MM.1S (cell line): Measurements from ENCODE around the gene PLD4.

ENCODE experiments used
- EZH2 ChIP-seq: fragments of 300-600 bp; sonication (generic); optimal IDR thresholded peaks from 2 replicates; pipeline ENCODE3; 2017; ENCODE audit warnings: low read depth, mild to moderate bottlenecking, antibody characterized with exemption, low read length, mixed read lengths
- EZH2phosphoT487 ChIP-seq: fragments of 300-600 bp; sonication (generic); IDR thresholded peaks from 2 replicates; pipeline ENCODE4 v1.6.1; 2018; ENCODE audit warnings: antibody characterized with exemption, low read length
- TF ChIP-seq, protein P1 (sequence below): fragments of 300-600 bp; sonication (generic); IDR thresholded peaks from 2 replicates; pipeline ENCODE4 v1.5.1; 2016; ENCODE audit warnings: antibody characterized with exemption, low read length, mixed read lengths

DNA sequence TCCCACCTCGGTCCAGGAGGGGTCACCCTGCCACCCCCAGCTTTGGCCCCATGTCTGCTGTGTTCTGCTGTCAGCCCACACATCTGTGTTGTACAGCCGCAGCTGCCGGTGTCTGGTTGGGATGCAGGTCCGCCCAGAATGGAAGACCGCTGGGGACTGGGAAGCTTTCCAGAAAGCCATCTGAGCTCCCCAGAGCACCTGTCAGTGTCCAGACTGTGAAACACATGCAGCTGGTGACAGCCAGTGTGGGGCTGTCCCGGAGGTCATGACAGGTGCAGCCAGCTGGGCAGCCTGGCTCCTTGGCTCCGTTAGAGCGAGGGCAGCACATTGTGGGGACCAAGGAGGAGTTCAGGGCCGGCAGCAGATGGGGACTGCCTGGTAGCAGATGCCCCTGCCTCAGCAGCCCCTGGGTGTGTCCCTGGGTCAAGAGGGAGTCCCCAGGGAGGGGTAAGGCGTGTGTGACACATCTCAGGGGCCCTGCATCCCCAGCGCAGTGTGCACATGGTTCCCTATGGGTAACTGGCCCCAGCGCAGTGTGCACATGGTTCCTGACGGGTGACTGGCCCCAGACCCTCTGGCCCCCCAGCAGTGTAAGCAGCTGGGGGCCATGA lies 43.2 kb upstream of the PLD4 start:
- no peak for TF ChIP-seq EZH2
- TF ChIP-seq, protein P1, sequence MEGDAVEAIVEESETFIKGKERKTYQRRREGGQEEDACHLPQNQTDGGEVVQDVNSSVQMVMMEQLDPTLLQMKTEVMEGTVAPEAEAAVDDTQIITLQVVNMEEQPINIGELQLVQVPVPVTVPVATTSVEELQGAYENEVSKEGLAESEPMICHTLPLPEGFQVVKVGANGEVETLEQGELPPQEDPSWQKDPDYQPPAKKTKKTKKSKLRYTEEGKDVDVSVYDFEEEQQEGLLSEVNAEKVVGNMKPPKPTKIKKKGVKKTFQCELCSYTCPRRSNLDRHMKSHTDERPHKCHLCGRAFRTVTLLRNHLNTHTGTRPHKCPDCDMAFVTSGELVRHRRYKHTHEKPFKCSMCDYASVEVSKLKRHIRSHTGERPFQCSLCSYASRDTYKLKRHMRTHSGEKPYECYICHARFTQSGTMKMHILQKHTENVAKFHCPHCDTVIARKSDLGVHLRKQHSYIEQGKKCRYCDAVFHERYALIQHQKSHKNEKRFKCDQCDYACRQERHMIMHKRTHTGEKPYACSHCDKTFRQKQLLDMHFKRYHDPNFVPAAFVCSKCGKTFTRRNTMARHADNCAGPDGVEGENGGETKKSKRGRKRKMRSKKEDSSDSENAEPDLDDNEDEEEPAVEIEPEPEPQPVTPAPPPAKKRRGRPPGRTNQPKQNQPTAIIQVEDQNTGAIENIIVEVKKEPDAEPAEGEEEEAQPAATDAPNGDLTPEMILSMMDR = no peak
- TF ChIP-seq EZH2phosphoT487 = no peak
